Fibroblast of skin of back (primary cell): Measurements from ENCODE around the gene GGNBP2.

Experiments used
- DNase-seq: peaks from one replicate; pipeline ENCODE4 v3.0.0-alpha.2; 2013

GGNBP2 gene

DNA sequence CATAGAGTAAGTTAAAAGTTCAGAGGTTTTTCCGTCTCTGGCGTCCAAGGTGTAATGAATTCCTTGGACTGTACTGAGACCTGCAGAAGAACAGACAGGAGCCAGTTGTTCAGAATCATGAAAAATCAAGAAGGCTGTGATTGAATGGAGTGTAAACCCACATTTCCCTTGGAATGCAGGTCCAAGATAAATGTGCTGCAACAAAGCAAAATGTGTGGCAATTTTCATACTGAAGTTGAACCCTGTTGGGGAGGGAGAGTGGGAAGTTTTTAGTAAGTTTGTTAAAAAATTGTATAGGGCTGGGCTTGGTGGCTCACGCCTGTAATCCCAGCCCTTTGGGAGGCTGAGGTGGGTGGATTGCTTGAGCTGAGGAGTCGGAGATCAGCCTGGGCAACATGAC, 21.4 kb downstream of the GGNBP2 start:
- DNase-seq = no peak

DNA sequence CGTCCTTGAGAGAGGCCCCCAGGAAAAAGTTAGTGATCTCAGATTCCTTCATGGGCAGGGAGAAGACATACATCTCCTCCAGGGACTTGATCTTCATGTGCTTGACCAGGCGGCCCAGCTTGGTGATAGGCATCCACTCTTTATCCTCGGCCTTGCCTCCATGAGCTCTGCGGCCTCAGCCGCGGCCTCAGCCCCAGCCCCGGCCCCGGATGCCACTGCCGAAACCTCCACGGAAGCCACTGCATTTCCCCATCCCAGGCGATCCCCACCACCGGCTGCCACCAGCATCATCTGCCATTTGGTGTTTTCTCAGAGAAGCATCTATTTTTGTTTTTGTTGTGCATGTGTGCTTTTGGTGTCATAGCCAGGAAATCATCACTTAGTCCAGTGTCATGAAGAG, 30.3 kb downstream of the GGNBP2 start:
- DNase-seq = no peak

DNA sequence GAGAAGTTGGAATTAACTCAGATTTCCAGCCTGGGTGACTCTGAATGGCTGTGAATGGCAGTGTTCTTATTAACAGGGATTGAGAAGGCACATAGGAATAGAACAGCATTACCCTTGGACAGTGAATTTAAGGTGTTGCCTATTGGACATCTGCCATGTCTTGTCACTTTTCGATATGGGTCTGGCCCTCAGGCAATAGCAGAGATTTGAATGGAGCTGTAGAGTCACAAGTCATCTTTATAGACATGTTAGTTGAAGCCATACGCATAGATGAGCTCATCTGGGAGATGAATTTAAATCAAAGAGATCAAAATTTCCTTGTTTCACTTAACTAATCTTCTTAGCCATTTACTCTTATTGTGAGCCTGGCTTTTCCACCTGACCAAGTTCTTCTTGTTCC, 32.1 kb downstream of the GGNBP2 start:
- DNase-seq = no peak

DNA sequence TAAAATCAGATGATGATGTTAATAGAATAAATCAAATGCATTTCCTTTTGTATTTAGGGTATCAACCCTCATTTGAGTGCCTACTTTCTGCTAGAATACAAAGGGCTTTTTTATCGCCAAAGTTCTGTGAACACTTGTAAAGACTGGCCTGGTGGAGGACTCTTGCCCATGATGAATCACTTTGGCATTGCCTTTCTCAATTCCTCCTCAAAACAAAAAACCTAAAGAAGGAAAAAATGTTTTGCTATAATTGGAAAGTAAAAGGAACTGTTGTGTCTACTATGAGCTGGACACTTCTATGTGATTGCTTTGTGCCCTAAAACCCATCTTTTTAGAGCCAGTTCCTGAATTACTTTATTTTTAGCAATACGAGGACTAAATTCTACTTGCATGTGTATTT, 34.0 kb downstream of the GGNBP2 start:
- DNase-seq = peak; percentile 10

DNA sequence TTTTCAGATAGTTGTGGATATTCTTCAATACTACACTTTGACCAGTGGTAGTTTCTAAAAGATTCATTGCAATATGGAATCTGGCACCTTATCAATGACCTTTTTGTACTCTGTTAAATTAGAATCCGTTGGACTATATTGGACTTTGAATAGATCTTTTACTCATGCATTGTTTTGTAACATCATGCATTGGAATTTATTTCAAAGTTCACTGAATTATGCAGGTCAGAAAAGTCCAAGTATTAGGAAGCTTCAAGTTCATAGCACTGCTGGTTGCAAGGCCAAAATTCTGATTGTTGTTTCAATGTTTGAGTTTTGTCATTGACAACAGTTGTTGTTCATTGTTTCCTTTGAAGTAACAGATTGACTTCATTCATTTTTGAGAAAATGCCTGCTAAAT, 39.1 kb downstream of the GGNBP2 start:
- DNase-seq = no peak

DNA sequence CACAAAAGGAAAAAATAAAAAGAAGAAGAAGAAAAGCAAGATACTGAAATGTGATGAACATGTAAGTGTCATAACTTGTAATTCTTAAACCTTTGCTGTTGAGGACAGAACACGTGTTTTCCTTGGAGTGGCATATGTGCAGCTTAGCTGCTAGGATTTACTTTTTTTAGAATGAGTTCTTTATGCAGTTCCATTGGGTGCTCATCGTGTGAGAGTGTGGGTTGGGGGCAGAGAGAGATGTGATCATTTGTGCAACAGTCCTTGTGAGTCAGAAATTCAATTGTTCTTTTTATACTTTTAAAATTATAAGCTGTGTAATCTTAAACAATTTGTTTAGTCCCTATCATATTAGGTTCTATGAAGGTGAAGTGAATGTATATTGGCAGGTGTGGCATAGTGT, 41.4 kb downstream of the GGNBP2 start:
- DNase-seq = no peak

DNA sequence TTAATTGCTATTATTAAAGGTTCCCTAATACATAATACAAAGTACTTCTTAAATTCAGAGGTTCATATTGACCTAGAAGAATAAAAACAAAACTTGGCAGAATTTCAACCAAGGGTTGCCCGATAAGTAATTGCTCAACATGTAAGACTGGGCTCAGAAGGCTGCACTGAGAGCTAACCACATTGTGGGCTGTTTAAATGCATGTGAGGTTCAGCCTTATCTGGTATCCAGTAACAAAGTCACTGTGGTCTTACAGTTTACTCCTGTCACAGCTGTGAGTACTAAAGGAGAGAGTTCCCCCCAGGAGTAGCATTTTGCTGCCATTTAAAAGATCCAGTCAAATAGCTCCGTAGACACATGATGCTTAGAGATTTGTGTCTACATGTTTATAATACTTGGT, 45.4 kb downstream of the GGNBP2 start:
- DNase-seq = no peak

DNA sequence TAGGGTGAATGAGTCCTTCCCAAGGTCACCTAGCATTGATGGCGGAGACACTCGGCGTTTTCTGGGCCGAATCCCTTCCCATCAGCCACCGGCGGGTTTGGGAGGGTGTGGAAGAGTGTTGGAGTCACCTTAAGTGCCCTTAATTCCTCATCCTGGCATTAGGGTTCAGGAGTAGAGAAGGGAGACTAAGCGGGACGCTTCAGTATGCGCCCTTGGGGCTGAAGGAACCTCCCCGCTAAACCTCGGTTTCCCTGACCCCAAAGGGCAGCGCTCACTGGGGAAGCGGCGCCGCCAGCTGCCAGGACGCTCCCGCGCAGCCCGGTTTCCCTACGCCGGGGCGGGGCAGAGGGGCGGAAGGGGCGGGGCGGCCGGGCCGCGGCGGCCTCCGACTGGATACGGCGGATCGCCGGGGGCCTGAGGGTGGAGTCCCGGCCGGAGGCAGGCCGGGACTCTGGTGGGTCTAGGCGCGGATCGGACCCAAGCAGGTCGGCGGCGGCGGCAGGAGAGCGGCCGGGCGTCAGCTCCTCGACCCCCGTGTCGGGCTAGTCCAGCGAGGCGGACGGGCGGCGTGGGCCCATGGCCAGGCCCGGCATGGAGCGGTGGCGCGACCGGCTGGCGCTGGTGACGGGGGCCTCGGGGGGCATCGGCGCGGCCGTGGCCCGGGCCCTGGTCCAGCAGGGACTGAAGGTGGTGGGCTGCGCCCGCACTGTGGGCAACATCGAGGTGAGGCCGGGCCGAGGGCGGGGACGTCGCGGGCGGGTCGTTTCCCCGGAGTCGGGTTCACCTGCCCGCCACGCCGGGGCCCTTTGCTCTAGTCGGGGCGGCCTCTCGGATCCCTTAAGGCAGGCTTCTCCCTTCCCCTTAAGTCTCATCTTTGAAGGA, 47.0 kb downstream of the GGNBP2 start, which contains the start of gene DHRS11:
DHRS11 (plus strand) TSS at position 446 of the 882 bp plus-strand sequence; CDS start at position 577, 131 bp downstream.
- peak; percentile 75 for DNase-seq

DNA sequence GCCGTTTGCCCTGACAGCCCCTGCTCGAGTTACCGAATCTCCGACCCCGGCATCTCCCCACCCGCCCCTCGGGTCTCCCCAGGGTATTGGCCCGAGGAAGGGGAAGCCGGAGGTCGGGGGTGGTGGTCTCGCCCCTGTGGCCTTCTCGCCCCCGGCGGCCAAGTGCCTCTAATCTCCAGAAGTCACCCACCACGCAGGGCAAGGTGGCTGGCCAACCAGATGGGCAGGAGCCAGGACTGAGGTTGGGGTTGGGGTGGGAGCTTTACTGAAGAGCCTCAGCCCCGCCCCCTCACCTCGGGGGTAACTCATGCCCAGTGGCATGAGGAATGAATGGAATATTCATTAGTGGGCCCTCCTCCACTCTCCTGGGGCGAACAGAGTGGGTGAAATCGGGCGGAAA, 47.6 kb downstream of the GGNBP2 start:
- peak; percentile 7 for DNase-seq

DNA sequence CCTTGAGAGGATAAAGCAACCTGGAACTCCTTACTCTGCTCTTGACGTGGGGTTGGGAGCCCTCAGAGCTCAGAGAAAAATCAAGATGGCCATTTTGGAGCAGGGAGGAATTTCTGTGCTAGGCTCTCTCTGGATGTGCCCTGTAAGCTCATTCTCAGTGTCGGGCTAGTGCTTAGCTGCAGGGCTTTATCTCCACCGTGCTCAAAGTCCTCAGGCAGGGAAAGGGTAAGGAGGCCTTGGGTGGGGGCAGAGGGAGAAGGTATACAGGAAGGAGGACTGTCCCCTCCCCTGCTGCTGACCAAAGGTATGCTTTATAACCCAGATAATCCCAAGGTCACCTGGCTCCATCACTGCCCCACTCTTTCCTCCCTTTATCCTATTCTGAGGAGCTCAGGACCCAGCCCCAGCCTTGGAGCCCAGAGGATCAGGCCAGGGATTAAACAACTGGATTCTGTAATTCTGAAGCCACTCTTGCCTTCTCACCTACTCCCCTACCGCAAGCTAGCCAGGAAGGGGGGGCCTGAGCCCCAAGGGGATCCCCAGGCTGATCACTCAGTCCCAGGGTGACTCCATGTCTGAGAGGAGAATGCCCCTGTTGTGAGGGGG, 48.1 kb downstream of the GGNBP2 start:
- no peak for DNase-seq

DNA sequence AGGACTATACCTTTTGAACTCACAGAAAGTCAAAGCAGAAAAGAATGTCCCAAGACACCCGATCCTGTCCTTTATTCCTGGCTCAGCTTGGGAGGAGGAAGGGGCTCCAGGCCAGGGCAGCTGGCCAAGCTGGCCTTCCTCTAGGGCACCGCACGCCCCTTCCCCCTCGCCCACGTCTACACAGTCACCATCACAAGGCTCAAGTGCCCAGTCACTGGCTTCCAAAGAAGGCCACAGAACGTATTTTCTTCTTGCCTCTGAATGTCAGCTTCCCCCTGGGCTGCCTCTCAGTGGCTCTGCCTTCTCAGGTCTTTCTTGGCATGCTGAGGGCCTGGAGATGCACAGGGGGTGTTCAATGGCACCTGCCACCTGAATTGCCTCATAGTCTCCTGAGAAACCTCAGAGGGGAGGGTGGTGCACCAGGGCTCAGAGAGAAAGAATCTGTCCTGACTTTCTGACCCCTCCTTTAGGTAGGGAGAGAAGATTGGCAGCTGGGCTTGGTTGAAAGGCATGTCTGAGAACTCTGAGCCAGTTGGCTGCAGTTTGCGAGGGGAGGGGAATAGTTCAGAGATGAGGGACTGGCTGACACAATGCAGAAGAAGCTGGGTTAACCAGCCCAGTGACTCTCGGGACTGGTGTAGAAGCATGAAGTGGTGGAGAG, 49.1 kb downstream of the GGNBP2 start:
- no peak for DNase-seq

DNA sequence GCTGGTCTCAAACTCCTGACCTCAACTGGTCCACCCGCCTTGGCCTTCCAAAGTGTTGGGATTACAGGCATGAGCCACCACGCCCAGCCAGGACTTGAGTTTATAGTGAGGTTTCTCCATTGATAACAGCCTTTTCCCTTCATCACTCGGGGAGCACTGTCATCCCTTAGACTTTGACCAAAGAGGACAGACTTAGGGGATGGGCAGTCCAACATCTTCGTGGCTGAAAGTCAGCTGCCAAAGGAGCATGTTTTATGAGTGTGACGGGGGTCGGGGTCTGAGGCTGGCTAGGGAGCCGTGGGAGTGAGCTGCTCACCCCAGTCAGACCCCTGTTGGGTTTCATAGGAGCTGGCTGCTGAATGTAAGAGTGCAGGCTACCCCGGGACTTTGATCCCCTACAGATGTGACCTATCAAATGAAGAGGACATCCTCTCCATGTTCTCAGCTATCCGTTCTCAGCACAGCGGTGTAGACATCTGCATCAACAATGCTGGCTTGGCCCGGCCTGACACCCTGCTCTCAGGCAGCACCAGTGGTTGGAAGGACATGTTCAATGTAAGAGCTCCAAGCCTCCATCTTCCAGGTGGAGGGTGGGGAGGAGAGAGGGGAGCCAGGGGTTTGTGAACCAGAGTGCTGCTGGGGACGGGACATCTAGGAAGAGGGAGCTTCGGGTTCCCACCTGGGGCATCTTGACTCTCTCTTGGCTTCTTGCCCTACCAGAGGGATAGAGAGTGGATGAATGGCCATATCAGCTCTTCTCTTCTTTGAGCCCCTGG, 50.1 kb downstream of the GGNBP2 start:
- no peak for DNase-seq

DNA sequence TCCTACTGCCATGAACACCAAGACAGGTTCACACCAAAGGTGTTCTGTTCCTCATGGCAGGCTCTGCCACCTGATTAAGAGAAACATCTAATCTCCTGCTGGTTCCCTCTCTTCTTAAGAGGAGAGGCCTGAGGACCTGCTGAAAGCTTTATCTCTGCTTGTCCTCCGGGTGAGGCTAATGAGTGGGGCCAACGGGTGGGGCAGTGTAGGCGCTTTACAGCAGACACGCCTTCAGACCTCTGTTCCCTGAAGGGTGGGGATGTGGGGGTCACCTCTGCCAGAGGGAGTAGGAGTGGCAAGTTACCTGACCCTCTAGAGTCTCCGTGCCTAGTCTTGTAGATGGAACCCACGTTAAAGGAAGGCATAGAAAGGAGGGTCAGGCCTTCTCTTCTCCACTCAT, 52.5 kb downstream of the GGNBP2 start:
- no peak for DNase-seq

DNA sequence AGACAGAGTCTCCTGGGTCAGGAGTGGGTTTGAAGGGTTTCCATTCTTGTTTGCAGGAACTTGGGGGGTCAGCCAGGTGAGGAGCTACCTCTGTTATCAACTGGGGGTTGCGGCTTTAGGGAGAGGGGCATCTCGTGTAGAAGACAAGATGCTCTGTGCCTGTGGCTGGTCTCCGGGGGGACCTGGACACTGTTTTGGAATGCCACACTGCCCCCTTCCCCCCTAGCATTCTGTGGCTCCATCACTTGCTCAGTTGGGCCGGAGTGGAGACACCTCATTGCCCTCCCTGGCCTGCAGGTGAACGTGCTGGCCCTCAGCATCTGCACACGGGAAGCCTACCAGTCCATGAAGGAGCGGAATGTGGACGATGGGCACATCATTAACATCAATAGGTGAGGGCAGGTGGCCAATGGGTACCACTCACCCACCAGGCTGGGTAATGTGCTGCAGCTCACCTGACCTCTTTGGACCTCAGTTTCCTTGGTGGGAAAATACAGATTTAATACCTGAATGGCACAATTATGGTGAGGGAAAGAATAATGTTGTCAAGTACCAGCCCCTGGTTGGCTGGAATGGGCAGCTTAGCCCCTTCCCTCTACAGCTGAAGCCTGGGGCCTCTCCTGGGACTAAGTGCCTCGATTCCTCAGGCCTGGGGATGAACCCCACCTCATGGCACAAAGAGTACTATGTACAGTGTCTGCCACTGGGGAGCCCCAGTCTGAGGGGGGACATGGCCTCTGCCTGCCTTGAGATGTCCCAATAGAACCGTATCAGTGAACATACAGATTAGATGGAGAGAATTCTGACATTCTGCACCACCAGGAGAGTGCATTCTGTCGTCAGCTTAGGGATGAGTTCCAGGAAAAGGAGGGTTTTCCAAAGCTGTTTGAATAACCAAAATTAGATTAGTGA, 53.4 kb downstream of the GGNBP2 start:
- DNase-seq = no peak

DNA sequence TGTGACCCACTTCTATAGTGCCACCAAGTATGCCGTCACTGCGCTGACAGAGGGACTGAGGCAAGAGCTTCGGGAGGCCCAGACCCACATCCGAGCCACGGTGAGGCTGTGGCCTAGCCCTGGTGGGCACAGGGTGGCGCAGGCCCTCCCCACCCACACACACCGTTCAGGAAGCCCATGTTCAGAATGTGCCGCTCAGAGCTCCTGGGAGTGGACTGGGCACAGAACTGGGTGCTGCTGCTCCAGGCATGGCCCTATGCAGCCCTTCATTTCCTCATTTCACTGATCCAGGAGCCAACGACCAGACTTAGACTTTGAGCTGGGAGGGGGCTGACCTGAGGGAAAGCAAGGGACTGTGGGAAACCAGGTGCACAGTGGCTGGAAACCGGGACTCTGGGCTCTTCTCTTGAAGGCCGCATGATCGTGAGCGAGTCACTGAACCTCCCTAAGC, 54.3 kb downstream of the GGNBP2 start:
- no peak for DNase-seq

DNA sequence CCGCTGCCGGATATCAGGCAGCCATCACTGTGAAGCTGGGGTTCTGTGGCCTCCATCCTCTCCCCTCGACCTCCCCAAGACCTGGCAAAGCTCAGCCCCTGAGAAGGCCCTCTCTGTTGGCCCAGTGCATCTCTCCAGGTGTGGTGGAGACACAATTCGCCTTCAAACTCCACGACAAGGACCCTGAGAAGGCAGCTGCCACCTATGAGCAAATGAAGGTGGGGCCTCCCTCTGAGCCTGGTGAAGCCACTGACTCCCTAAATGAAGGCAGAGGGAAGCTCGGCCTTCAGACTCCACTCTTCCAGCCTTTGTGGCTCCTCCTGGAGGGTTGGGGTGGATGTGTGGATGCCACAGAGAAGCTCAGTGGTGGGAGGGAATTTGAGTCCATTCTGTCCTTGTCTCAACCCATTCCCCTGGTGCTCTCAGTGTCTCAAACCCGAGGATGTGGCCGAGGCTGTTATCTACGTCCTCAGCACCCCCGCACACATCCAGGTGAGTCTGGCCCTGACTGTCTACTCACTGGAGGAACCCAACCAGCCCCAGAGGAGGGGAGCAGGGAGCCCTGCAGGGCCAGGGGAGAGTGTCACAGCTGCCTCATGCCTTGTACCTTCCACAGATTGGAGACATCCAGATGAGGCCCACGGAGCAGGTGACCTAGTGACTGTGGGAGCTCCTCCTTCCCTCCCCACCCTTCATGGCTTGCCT, 55.0 kb downstream of the GGNBP2 start:
- no peak for DNase-seq

DNA sequence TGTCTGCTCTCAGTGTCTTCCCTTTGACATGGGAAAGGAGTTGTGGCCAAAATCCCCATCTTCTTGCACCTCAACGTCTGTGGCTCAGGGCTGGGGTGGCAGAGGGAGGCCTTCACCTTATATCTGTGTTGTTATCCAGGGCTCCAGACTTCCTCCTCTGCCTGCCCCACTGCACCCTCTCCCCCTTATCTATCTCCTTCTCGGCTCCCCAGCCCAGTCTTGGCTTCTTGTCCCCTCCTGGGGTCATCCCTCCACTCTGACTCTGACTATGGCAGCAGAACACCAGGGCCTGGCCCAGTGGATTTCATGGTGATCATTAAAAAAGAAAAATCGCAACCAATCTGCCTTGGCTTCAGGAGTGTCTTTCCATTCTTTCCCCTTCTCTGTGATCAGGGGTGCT, 55.7 kb downstream of the GGNBP2 start:
- no peak for DNase-seq

DNA sequence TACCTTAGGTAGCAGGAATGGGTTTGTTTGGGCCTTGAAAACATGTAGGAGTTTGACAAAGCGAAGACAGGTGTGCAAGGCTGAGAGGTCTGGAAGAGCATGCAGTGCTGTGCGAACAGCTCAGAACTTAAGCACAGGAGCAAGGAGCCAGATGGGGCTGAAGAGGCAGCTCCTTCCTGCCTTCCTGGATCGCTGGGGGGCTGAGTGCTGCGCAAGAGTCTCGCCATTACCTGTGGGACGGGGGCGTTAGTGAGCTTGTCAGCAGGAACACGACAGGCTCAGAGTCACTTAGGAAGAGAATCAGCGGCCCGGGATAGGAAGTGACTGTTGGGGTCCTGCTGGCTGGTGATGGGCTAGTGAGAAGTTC, 56.2 kb downstream of the GGNBP2 start:
- DNase-seq = no peak

DNA sequence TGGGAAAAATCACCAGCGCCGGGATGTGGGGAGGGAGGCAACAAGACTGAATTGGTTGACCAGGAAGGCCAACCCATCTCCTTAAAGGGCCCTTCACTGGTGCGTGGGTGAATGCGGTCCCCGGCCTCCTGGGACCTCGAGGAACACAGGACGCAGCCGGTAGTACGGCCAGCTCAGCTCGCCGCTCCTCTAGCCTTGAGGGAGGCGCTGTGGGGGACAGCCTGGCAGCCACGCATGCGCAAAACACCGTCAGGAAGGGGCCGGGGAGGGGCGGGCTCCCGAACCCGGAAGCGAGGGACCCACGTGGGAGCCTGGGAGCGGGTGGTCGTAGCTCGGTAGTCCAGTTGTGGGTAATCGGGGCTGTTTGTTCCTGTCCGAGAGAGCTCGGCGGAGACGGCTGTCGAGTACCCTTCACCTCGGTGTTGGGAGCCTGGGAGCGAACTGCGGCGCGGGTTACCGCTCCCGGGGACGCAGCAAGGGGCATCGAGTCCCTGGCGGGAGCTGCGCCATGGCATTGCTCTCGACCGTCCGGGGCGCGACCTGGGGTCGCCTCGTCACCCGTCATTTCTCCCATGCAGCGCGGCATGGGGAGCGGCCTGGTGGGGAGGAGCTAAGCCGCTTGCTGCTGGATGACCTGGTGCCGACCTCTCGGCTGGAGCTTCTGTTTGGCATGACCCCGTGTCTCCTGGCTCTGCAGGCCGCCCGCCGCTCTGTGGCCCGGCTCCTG, 56.7 kb downstream of the GGNBP2 start, which contains the start of gene MRM1:
MRM1 (plus strand) TSS at position 281 of the 727 bp plus-strand sequence; CDS start at position 509, 228 bp downstream.
- DNase-seq = peak; percentile 91
